Femur (tissue), 1 donor: ENCODE data around the gene STX2.
"Not testable (repeated sequence)": the region's sequence is repeated elsewhere in the genome, so short reads cannot be mapped to it uniquely, and the experiment has no call there.

Experiments
- DNase-seq: peaks from one replicate; pipeline ENCODE4 v3.0.0-alpha.2; 2017

STX2 gene

DNA sequence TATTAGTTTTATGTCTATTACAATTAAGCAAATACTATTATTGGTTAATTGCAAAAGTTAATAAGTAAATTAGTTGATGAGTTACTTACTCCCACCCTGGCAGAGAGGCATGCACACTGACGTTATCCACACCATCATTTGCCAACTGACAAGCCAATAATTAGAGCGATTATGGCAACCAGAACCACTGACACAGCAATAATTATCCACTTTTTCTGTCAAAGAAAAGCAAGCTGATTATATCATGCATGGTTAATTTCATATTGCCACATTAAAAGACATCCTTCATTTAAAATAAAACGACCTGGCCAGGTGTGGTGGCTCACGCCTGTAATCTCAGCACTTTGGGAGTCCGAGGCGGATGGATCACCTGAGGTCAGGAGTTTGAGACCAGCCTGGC is 43.1 kb downstream of the STX2 start:
- no peak for DNase-seq

DNA sequence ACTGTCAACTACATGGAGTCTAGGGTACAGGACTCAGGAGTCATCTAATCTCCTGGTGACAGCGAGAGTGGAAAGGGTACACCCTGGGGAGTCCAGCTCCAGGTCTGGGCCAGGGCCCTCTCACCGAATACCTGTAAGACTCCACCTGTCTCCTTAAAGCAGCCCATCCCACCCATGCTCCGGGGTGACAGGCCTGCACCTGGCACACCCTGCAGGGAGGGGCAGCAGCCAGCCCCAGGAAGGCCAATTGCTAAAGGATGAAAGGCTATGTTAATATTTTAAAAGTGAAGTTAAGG is 45.5 kb downstream of the STX2 start:
- no peak for DNase-seq

DNA sequence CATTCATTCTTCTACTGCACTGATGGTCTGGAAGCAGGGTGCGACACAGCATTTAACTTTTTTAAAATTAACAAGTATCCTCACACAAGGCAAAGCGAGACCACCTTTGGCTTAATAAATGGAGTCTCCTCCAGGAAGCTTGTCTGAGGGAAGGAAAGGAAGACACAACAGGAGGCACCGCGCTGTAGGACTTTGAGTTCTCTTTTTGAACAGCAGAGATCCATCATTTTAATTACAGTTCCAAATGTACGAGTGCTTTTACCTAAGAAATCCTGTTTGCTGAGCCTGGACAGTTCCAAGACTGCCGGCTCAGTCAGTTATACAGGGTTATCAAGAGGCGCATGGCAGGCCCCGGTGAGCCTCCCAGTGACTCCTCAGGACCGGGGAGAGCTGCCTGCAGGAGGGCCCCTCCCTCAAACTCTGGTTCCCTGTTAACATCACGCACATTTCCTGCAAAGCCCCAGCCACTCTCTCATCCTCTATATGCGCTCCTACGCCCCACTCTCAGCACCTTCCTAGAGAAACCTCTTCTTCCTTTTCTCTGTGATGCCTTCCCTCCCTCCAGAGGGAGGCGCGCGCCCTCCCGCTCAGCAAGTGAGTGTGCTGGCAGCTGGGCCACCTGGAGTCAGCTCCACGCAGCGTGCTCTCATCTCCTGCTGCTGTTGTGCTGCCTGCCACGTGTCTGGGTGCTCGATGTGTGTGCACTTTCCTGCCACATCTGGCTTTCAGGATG is 46.1 kb downstream of the STX2 start:
- no peak for DNase-seq

DNA sequence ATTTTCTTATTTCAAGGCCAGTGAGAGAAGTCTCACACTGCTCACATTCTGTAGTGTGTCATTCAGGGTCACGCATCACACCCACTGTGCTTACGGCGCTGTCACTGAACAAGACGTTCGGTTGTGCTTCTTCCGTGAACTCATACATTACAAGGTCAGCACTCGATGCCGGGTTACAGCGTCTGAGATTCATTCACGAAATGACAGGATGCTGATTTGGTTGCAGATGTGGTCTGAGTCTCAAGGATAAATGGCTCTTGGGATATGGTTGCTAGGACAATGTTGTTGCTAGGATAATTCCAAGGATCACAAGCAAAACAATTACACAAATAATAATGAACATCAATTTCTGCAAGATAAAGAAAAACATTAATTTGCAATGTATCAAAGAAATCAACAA is 47.4 kb downstream of the STX2 start:
- DNase-seq, result no peak

DNA sequence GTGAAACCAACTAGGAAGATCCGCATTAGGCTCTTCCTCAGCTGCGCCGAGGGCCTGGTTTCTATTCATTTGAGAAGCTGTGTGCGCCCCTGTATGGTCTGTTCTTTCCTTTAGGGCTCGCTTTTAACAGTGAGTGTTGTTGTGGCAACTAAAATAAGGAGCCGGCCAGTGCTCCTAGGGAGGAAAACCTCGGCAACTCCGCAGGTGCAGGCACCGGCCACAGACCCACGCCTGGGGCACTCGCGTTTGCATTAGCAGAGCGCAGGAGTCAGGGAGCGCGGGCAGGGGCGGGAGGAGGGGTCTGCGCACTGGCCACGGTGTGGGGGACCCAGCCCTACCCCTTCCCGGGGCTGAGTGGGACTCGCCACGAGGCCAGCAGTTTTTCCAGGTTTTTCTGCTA is 50.5 kb downstream of the STX2 start:
- DNase-seq, result no peak

DNA sequence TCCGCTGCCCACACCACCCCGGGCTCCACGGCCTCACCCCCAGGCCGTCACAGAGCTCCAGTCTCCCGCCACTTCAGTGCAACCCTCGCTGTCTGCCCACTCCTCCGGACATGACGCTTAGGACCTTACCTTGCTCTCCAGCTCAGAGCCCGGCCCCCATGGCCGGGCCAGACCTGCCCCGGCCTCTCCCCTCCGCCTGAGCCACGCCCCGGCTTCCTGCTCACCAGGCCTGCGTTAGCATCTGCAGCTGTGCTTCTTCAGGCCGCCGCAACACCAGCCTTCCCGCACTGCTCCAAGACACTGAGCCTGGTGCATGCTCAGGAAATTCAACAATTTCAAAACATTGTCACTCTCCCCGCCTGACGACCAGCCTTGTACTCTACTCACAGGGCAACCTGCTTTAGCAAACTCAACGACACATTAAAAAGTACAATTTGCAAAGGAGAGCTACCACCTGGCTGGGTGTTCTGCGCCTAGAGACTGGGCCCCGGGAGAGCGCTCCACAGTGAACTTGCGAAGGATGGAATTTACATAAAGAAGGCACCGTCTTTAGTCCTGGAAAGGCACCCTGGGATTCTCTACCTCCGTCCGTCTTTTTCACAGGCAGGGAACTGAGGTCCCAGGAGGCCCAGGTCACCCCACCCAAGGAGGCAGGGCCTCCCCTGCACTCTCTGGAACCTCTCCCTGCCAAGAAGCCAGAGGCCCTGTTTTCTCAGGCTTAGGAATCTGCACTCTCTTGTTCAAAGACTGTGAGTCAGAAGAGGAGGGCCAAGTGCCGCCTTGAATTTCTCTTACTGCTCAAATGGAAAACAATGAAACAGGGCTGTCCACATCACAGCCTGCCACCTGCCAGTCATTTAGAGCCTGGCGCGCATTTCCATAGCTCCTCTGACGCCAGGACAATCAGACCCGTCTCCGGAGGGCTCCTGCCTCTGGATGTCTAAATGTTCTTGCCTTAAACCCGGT is 51.3 kb downstream of the STX2 start:
- no peak for DNase-seq

DNA sequence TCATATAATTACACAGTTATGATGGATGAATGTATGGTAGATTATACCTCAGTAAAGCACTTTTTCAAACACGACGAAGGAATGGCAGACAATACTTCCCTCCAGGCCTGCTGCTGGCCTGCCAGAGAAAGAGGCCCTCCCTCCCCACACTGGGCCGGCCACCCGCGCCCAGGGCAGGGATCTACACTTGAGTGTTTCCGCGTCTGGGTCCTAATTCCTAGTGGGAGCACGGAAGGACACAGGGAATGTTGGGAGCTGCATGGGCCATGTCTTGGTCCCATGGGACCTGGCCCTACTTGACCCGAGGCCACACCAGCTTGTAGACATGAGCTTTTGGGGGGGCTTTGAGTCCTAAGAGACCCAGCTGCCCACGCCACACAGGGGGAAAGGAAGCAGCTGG is 52.0 kb downstream of the STX2 start:
- no peak for DNase-seq

DNA sequence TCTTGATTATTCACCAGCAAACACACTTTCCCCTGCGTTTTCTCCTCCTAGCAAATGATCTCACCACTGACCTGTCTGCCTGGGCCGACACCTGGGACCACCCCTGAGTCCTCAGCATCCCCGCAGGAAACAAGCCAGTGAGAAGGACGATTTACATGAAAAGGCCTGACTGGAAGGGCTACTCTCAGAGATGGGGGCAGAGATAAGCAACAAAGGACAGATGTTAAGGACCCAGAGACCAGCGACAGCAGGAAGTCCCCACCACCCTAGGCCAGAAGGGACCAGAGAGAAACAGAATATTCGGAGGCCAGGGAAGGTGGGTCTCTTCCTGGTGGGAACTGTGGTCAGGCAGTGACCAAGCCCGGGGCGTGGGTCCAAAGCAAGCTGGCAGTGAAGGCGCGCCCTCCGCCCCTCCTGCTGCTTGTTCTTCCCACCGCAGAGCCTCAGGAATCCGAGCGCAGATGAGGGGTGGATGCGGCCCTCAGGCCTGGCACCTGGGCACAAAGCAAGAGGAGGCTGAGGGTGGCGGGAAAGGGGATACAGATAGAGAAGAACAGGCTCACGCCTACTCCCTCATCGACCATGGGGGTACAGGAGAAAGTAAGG is 55.8 kb downstream of the STX2 start:
- no peak for DNase-seq

DNA sequence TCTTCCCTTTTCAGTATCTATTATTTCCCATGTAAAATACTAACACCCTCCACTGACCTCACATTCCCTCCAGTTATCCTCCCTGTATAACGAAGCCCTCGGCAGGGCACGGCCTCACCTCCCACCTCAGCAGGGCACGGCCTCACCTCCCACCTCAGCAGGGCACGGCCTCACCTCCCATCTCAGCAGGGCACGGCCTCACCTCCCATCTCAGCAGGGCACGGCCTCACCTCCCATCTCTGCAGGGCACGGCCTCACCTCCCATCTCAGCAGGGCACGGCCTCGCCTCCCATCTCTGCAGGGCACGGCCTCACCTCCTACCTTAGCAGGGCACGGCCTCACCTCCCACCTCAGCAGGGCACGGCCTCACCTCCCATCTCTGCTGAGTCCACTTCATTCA is 56.8 kb downstream of the STX2 start:
- DNase-seq, result not testable (repeated sequence)

DNA sequence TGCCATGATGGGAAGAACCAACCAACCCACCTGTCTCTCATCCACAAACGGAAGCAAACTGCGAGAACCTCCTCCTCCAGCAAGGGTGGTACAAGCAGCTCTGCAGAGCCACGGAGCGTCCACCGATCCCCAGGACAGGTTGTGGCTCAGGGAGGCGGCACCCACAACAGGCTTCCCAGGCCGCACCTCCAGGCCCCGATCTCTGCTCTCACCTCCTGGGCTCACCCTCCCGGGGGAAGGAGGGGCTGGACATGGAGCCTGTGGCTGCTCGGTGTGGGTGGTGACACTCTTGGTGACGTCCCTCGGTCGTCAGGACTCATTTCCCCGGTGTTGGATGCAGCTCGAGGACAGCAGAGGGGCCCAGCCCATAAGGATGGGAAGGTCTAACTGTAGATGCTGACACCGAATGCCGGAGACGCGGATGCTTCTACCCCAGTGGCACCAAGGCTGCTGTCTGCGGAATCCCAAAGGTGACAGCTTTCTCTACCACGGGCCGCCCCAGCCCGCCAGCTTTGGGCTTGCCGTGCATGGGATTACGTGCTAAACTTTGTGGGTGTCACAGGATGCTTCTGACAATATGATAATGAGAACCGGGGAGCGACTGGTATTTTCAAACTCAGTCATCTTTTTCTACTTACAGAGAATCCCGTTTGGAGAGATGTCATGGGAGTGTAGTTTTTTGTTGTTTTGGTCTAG is 58.0 kb downstream of the STX2 start:
- DNase-seq, result no peak

DNA sequence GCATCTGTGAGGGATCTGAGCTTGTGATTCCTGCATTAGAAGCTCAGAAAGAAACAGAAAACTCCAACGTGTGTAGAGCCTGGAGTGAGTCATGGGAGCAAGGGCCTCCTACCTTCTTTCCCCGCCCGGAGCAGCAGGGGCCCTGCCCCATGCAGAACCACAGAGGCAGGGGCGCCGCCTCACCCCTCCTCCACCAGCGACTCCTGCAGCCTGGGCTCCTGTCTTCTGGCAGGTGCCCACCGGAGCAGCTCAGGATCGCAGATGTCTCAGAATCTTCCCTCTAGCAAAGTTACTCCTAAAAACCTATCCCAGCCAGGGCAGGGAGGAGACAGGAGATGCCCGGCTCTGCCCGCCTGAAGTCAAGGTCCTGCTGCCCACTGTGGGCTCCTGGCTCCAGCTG is 58.7 kb downstream of the STX2 start:
- DNase-seq, result no peak

DNA sequence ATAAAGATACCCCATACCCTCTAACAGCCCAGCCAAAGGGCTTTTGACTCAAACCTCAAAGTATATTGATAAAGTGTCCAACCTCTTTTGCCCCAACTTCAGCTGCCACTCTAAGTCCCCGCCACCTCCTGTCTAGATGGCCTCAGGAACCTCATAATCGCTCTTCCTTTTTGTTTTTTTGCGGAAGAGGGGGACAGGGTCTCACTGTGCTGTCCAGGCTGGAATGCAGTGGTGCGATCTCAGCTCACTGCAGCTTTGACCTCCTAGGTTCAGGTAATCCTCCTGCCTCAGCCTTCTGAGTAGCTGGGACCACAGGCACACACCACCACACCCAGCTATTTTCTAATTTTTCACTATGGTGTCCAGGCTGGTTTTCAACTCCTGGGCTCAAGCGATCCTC is 60.3 kb downstream of the STX2 start:
- DNase-seq, result no peak

DNA sequence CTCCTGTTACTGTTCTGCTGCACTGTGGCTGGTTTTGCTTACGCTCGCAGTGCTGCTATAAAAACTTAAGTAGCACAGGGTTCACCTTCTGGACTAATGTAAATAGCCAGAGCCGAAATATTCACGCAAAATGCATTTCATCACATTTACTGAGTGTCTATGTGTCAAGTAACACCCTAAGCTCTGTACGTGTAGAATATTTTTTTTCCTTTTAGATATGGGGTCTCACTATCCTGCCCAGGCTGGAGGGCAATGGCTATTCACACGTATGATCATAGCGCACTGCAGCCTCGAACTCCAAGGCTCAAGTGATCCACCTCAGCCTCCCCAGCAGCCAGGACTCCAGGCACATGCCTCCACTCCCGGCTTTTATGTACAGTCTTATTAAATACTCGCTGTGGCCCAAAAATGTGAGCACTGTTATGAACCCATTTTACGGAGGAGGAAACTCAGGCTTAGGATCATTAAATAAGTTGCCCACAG is 62.2 kb downstream of the STX2 start:
- no peak for DNase-seq

DNA sequence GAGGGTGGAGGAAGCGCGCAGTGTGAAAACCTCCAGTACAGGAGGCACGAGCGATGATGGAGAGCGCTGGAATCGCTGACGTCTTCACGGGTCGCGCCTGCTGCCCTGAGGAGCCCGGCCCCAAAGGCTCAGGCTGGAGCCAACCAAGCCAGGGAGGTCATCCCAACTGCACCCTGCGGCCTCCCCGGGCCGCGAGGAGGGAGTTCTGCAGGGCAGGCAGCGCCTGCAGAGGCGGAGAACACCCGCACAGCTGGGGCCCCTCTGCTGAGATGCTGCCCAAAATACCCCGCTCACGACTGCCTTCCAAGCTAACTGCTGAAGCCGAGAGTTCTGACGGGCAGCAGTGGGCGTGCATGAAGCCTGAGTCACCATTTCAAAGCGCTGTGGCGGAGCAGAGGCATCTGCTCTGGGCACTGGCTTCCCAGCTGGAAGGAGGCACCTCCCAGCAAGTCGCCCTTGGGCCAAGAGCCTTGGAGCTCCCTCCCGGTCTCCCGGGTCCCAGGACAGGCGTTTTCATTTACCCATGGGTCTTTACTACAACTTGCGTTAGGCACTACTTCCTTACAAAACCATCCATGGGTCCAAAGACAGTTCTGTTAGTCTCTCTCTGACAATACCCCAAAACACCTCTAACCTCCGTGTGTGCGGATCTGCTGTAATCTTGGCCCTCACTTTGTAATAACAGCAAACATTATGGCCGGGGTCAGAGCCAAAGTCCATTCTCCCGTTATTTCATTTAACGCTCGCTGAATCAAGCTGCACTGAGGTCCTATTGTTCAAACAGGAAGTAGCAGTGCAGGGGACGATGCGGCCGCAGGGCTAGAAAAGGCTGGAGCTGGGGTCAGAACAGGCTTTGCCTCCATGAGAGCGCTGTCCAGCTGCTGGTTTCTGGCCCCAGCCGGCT is 62.8 kb downstream of the STX2 start:
- peak; percentile 74 for DNase-seq

DNA sequence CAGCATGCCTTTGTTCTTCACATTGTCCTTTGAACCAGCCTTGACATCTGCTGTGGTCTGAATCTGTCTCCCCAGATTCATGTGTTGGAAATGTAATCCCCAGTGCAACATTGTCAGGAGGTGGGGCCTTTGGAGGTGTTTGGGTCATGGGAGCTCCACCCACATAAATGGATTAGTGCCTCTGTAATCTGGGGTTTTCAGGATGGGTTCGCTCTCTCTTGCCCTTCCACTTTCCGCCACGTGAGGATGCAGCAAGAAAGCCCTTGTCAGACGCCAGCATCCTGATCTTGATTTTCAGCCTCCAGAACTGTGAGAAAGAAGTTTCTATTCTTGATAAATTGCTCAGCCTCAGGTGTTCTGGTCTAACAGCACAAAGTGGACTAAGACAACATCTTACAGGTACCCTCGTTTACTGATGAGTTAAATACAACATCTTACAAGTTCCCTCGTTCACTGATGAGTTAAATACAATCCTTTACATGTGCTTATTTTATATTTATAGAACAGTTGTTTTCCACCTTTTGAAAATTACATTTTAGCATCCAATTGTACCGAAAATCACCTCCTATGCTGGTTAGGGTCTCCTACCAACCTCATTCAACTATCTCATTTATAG is 68.5 kb downstream of the STX2 start:
- no peak for DNase-seq

DNA sequence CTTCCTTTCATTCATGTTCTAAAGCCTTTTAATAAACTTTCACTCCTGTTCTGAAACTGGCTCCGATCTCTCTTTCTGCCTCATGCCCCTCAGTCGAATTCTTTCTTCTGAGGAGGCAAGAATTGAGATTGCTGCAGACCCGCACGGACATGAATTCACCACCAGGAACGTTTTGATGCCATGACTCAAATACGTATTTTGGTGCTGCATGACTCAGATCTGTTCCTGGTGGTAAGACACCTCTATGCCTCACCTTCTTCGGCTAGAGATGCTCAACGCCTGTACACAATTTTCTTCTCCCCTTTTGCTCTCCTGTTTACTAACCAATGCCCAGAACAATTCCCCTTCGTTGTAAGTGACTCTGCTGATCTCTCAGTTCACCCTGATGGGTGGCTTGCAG is 70.9 kb downstream of the STX2 start:
- DNase-seq, result no peak

DNA sequence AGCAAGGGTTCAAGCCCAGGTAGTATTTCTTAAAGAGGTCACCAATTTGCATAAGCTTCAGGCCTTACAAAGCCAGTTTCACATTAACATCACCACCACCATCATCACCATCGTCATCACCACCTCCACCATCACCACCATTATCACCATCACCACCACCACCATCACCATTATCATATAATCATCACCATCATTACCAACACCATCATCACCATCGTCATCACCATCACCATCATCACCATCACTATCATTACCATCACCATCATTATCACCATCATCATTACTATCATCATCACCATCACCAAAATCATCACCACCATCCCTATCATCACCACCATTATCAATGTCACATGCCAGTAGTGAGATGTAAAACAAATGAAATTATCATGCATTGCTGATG is 72.6 kb downstream of the STX2 start:
- no peak for DNase-seq

DNA sequence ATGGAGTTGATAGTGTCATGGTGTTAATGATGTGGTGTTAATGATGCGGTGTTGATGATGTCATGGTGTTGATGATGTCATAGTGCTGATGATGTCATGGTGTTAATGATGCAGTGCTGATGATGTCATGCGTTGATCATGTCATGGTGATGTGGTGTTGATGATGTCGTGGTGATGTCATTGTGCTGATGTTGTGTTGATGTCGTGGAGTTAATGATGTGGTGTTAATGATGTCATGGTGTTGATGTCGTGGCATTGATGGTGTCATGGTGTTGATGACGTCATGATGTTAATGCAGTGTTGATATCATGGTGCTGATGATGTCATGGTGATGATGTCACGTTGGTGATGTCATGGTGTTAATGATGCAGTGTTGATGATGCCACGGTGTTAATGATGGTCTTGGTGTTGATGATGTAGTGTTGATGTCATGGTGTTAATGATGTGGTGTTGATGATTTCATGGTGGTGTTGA is 73.8 kb downstream of the STX2 start:
- DNase-seq, result no peak

DNA sequence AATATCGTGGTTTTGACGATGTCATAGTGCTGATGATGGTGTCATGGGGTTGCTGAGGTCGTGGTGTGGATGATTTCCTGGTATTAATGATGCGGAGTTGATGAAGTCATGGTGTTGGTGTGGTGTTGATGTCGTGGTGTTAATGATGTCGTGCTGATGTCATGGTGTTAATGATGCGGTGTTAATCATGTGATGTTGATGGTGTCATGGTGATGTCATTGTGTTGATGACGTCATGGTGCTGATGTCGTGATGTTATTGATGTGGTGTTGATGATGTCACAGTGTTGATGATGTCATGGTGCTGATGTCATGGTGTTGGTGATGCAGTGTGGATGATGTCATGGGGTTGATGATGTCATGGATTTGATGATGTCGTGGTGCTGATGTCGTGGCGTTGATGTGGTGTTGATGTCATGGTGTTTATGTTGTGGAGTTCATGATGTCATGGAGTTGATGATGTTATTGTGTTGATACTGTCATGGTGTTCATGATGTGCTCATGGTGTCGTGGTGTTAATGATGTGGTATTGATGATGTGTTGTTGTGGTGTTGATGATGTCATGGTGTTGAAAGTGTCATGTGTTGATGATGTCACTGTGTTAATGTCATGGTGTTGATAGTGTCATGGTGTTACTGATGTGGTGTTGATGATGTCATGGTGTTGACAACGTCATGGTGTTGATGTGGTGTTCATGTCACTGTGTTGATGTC is 74.4 kb downstream of the STX2 start:
- DNase-seq, result no peak

DNA sequence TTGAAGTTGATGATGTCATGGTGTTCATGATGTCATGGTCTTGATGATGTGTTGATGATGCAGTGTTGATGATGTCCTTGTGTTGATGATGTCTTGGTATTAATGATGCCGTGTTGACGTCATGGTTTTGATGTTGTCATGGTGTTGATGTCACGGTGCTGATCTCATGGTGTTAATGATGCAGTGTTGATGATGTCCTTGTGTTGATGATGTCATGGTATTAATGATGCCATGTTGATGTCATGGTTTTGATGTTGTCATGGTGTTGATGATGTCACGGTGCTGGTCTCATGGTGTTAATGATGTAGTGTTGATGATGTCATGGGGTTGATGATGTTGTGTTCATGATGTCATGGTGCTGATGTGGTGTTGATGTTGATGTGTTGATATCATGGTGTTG is 75.0 kb downstream of the STX2 start:
- DNase-seq, result no peak

DNA sequence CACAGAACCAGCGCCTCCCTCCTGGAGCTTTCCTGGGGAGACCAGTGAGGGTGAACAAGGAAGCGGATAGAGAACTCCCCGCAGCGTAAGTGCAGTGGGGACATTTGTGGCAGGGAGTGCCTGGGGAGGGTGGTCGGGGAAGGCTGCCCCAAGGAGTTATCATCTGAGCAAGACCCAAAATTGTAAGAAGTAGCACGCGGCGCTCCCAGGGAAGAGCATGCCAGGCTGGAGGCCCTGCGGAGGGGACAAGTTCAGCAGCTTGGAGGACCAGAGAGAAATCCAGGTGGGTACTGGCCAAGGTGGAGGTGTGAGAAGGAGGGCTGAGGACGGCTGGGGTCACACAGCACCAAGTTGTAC is 76.8 kb downstream of the STX2 start:
- DNase-seq, result no peak
